Measurements from ENCODE around the gene KIAA0232. TPM values are rescaled to one million over a fixed set of nuclear protein-coding genes. Genes with fewer than 3 reads are reported as not detected.

KIAA0232 gene
- total and polyA plus RNA-seq, 9 of the 15 experiments (the other 6 are each of a cell fraction or from before 2014, with no cell fraction given): 3.5 to 17.4 (median 13.0) TPM

DNA sequence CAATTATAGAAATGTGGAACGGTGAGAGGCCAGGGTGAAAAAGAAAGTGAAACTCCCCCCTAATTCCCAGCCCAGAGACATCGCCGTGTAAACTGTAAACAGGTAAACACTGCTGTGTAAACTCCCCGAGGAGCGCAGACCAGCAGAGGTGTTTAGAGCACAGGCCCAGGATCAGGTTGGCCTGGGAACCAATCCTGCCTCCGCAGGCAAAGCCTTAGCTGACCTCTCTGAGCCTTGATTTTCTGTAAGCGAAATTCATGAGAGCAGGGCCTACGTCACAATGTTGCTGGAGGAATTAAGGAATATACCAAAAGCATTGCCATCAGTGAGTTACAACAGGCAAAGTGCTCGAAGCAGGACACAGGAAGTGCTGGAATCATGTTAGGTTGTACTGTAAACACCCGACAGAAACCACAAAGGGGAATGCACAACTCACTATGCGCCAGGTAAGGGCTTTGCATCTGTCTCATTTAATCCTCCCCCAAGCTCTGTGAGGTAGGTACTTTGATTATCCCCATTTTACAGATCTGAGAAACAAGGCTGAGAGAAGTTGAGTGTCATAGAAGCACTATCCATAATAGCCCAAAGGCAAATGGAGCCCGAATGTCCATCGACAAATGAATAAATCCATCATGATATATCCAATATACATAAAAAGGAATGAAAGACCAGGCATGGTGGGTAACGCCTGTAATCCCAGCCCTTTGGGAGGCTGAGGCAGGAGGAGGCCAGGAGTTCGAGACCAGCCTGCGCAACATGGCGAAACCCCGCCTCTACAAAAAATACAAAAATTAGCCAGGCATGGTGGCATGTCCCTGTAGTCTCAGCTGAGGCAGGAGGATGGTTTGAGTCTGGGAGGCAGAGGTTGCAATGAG lies 30.7 kb upstream of the KIAA0232 start (continued):
- no peak for TF ChIP-seq GABPB2 (CRISPR knock-in tag; conservative IDR thresholded peaks at IDR 0.05)
- TF ChIP-seq RB1 (IDR thresholded peaks at IDR 0.05; ENCODE audit: low read depth): no peak
- TF ChIP-seq, protein P1, sequence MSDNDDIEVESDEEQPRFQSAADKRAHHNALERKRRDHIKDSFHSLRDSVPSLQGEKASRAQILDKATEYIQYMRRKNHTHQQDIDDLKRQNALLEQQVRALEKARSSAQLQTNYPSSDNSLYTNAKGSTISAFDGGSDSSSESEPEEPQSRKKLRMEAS (CRISPR knock-in tag; IDR thresholded peaks at IDR 0.05): 0 out of 2 replicates have a peak, but pooled peaks have one; percentile 48
- TF ChIP-seq HDAC2 (IDR thresholded peaks at IDR 0.05): no peak
- TF ChIP-seq, protein P2, sequence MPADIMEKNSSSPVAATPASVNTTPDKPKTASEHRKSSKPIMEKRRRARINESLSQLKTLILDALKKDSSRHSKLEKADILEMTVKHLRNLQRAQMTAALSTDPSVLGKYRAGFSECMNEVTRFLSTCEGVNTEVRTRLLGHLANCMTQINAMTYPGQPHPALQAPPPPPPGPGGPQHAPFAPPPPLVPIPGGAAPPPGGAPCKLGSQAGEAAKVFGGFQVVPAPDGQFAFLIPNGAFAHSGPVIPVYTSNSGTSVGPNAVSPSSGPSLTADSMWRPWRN (IDR thresholded peaks at IDR 0.05; ENCODE audit: low read depth): no peak
- no peak for TF ChIP-seq SAP30 (IDR thresholded peaks at IDR 0.05; ENCODE audit: borderline replicate concordance, insufficient read depth, low read depth, low read length, poor library complexity, severe bottlenecking)
- TF ChIP-seq HEY1 (CRISPR knock-in tag; IDR thresholded peaks at IDR 0.05; ENCODE audit: borderline replicate concordance): no peak
- TF ChIP-seq ARNT (IDR thresholded peaks at IDR 0.05): 0 out of 4 replicates have a peak, but pooled peaks of 1 of the 2 experiments have one; percentile 10
- TF ChIP-seq ETS2 (tag; IDR thresholded peaks at IDR 0.05; ENCODE audit: borderline replicate concordance, poor library complexity, severe bottlenecking): no peak
- TF ChIP-seq NFE2L1 (tag; IDR thresholded peaks at IDR 0.05; ENCODE audit: borderline replicate concordance, low read depth): no peak
- TF ChIP-seq ZNF583 (CRISPR knock-in tag; IDR thresholded peaks at IDR 0.05): 0 out of 2 replicates have a peak, but pooled peaks have one; percentile 6
- no peak for TF ChIP-seq NR2C1 (IDR thresholded peaks at IDR 0.05)
- TF ChIP-seq NR2C1 (tag; IDR thresholded peaks at IDR 0.05): peak; percentile 40
- peak; percentile 84 for TF ChIP-seq BCOR (IDR thresholded peaks at IDR 0.05)
- TF ChIP-seq, protein P3, sequence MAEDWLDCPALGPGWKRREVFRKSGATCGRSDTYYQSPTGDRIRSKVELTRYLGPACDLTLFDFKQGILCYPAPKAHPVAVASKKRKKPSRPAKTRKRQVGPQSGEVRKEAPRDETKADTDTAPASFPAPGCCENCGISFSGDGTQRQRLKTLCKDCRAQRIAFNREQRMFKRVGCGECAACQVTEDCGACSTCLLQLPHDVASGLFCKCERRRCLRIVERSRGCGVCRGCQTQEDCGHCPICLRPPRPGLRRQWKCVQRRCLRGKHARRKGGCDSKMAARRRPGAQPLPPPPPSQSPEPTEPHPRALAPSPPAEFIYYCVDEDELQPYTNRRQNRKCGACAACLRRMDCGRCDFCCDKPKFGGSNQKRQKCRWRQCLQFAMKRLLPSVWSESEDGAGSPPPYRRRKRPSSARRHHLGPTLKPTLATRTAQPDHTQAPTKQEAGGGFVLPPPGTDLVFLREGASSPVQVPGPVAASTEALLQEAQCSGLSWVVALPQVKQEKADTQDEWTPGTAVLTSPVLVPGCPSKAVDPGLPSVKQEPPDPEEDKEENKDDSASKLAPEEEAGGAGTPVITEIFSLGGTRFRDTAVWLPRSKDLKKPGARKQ (CRISPR knock-in tag; IDR thresholded peaks at IDR 0.05): peak; percentile 70; the same call in 1 of the 2 replicates
- TF ChIP-seq RBM25 (IDR thresholded peaks at IDR 0.05; ENCODE audit: low read depth, low read length, severe bottlenecking): peak; percentile 85
- TF ChIP-seq, protein P4, sequence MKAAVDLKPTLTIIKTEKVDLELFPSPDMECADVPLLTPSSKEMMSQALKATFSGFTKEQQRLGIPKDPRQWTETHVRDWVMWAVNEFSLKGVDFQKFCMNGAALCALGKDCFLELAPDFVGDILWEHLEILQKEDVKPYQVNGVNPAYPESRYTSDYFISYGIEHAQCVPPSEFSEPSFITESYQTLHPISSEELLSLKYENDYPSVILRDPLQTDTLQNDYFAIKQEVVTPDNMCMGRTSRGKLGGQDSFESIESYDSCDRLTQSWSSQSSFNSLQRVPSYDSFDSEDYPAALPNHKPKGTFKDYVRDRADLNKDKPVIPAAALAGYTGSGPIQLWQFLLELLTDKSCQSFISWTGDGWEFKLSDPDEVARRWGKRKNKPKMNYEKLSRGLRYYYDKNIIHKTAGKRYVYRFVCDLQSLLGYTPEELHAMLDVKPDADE (conservative IDR thresholded peaks at IDR 0.05; ENCODE audit: control insufficient read depth, low read depth, low read length): no peak
- no peak for TF ChIP-seq ESRRB (CRISPR knock-in tag; IDR thresholded peaks at IDR 0.05; ENCODE audit: borderline replicate concordance)
- TF ChIP-seq NFYB (IDR thresholded peaks at IDR 0.05; ENCODE audit: extremely low read depth, insufficient read length): no peak
- no peak for TF ChIP-seq HIVEP1 (CRISPR knock-in tag; IDR thresholded peaks at IDR 0.05)
- no peak for TF ChIP-seq ZBTB8A (IDR thresholded peaks at IDR 0.05; ENCODE audit: partially characterized antibody)
- TF ChIP-seq ZNF644 (tag; IDR thresholded peaks at IDR 0.05; ENCODE audit: low read depth): 0 out of 2 replicates have a peak, but pooled peaks have one; percentile 49

Measured in K562 (cell line).